HPDE6-E6E7 (cell line): Measurements from ENCODE around the gene POLE4.

Experiments used
- DNase-seq: peaks from one replicate; pipeline ENCODE4 v3.0.0; 2011; ENCODE audit warnings: missing footprints; ENCODE audit errors: extremely low spot score

Gene POLE4

GRCh38 chr2:74985978-74986609 lies 27.7 kb downstream of the POLE4 start:
- no peak for DNase-seq

- DNase-seq, result no peak
Observed at GRCh38 chr2:74991977-74992376, 33.5 kb downstream of the POLE4 start.

- no peak for DNase-seq
Observed at GRCh38 chr2:74999468-74999867, 41.0 kb downstream of the POLE4 start.

- peak; percentile 74 for DNase-seq
Observed at GRCh38 chr2:75002007-75002406, 43.6 kb downstream of the POLE4 start.

- DNase-seq, result no peak
Observed at GRCh38 chr2:75003276-75003675, 44.8 kb downstream of the POLE4 start.

- no peak for DNase-seq
Observed at GRCh38 chr2:75003773-75004172, 45.3 kb downstream of the POLE4 start.

GRCh38 chr2:75006041-75006440 lies 47.6 kb downstream of the POLE4 start:
- DNase-seq, result no peak

- no peak for DNase-seq
Observed at GRCh38 chr2:75007061-75007460, 48.6 kb downstream of the POLE4 start.

- no peak for DNase-seq
Observed at GRCh38 chr2:75007819-75008218, 49.4 kb downstream of the POLE4 start.

GRCh38 chr2:75010571-75010970 lies 52.1 kb downstream of the POLE4 start:
- no peak for DNase-seq

GRCh38 chr2:75012080-75012479 lies 53.6 kb downstream of the POLE4 start:
- no peak for DNase-seq

GRCh38 chr2:75018162-75018561 lies 59.7 kb downstream of the POLE4 start:
- DNase-seq, result no peak
